HG03457 (cell line): ENCODE results near the gene TMEM200C.

Experiments
- ATAC-seq: cut with Tn5 transposase; IDR thresholded peaks from one replicate; pipeline ENCODE4 v1.9.1; 2021; ENCODE audit warnings: moderate number of reproducible peaks; ENCODE audit not compliant: unreplicated experiment

The TMEM200C gene

DNA sequence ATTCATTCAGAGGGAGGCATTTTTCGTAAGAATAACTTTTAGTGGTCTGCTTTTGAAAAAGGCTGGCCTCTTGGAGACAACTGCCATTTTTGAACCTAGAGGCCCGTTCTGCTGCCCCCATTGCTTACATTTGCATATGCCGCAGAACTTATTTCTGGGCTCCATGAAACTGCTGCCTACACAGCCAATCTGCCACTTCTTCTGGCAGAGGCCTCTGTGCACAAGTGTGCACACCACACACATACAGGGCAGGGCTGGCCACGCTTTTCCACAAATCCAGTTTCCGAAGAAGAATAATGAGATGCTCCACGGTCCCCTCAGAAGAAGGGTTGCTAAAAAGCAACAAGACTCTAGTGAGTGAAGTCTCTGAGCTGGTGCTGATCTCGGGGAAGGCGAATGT lies 56.2 kb downstream of the TMEM200C start:
- no peak for ATAC-seq
